DND-41 (cell line): ENCODE results near the gene SPAG16.

Experiments
- ATAC-seq: fragments of 200-7000 bp; cut with Tn5 transposase; 3 replicates; pipeline ENCODE4 v1.9.1; 2021; ENCODE audit warnings: low read depth; ENCODE audit not compliant: insufficient read depth
- DNase-seq: peaks from one replicate; pipeline ENCODE4 v3.0.0-alpha.2; 2020
- H2AFZ ChIP-seq: 2 replicates; pipeline ENCODE4 v1.6.0; 2012; ENCODE audit warnings: low read depth, low read length
- H3K27ac ChIP-seq: 2 replicates; pipeline ENCODE4 v1.5.1; 2012; ENCODE audit warnings: low read length, inconsistent platforms
- H3K27me3 ChIP-seq: fragments of 200-600 bp; sonication (generic); 2 replicates; pipeline ENCODE4 v1.6.0; 2012; ENCODE audit warnings: low read length, mild to moderate bottlenecking, inconsistent platforms; ENCODE audit not compliant: insufficient read depth, poor library complexity
- H3K36me3 ChIP-seq: 2 replicates; pipeline ENCODE4 v1.5.1; 2012; ENCODE audit warnings: low read length, inconsistent platforms; ENCODE audit not compliant: insufficient read depth
- H3K4me1 ChIP-seq: 2 replicates; pipeline ENCODE4 v1.5.1; 2012; ENCODE audit warnings: mild to moderate bottlenecking, low read length; ENCODE audit not compliant: insufficient read depth
- H3K4me2 ChIP-seq: 2 replicates; pipeline ENCODE4 v1.6.0; 2012; ENCODE audit warnings: mild to moderate bottlenecking, moderate library complexity, low read length, inconsistent platforms; ENCODE audit not compliant: insufficient read depth
- H3K4me3 ChIP-seq, 2 experiments: fragments of 200-600 bp in 1 of 2; shearing (Covaris generic) in 1 of 2; 2 replicates each; pipeline ENCODE4 v1.5.1; 2012 to 2016; ENCODE audit warnings: inconsistent platforms in 2 of 2, low read length in 2 of 2, mild to moderate bottlenecking in 2 of 2, low read depth in 1 of 2, moderate library complexity in 1 of 2
- H3K79me2 ChIP-seq: 2 replicates; pipeline ENCODE4 v1.6.0; 2012; ENCODE audit warnings: low read length, inconsistent platforms; ENCODE audit not compliant: insufficient read depth
- H3K9ac ChIP-seq: 2 replicates; pipeline ENCODE4 v1.6.0; 2012; ENCODE audit warnings: low read depth, mild to moderate bottlenecking, inconsistent platforms, low read length, moderate library complexity
- H3K9me3 ChIP-seq: 2 replicates; pipeline ENCODE4 v1.5.1; 2012; ENCODE audit warnings: low read length, moderate library complexity, mild to moderate bottlenecking, inconsistent platforms; ENCODE audit not compliant: insufficient read depth, severe bottlenecking
- H4K20me1 ChIP-seq: 2 replicates; pipeline ENCODE4 v1.6.0; 2012; ENCODE audit warnings: low read length; ENCODE audit not compliant: insufficient read depth
- CTCF ChIP-seq: IDR thresholded peaks from 2 replicates; pipeline ENCODE4 v1.5.1; 2012; ENCODE audit warnings: borderline replicate concordance, low read length, moderate library complexity, mild to moderate bottlenecking; ENCODE audit not compliant: poor library complexity, severe bottlenecking; ENCODE audit errors: extremely low read depth
- EZH2 ChIP-seq: IDR thresholded peaks from 3 replicates; pipeline ENCODE4 v1.6.1; 2012; ENCODE audit warnings: borderline replicate concordance, low read depth, mild to moderate bottlenecking, moderate library complexity, low read length, inconsistent platforms; ENCODE audit not compliant: severe bottlenecking

The SPAG16 gene

DNA sequence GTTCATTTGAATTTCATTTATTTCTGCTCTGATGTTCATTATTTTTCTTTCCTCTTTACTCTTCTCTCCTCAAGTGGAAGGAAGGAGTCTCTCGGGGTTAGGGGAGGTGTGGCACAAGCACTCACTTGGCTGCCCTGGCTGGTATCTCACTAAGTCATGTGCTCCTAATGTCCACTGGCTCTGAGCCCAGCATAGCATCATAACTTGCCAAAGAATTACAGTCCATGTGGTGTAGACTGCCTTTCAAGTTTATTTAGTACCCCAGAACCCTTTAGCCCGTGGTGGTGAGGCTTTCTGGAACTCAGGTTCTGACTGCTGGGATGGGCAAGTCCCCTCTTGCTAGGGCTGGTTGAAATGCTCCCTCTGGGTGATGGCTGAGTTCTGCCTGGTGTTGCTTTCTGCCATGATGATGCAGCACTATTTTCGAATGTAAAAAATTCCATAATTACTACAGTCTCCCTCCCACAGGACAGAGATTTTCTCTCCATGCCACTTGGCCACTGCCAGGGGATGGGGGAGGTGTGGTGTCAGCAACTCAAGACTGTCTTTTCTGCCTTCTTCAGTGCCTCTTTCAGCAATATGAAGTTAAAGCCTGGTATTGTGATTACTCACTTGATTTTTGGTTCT, 22.2 kb downstream of the SPAG16 start:
- Histone ChIP-seq H3K4me3 (no peak overlapping the region), H3K79me2 (no peaks in the 10 kb centered on the region), H4K20me1 (no peaks in the 10 kb centered on the region), H2AFZ (no peak overlapping the region), H3K36me3 (peaks cover 12% of the 10 kb centered on the region; the same call in 1 of the 2 replicates), H3K27me3 (no peaks in the 10 kb centered on the region), H3K4me2 (no peak overlapping the region), H3K9me3 (peaks cover 21% of the 10 kb centered on the region), H3K27ac (no peak overlapping the region), H3K4me1 (no peaks in the 10 kb centered on the region), H3K9ac (no peak overlapping the region)
- no peak for DNase-seq
- no peak for ATAC-seq
- TF ChIP-seq EZH2 = no peak
- no peak for TF ChIP-seq CTCF

- Histone ChIP-seq H3K79me2 (no peaks in the 10 kb centered on the region), H3K4me3 (no peak overlapping the region), H3K4me1 (no peaks in the 10 kb centered on the region), H3K9me3 (no peaks in the 10 kb centered on the region), H3K36me3 (peaks cover 3% of the 10 kb centered on the region; the same call in 1 of the 2 replicates), H3K4me2 (no peak overlapping the region), H3K27ac (no peak overlapping the region), H4K20me1 (no peaks in the 10 kb centered on the region), H3K9ac (no peak overlapping the region), H3K27me3 (no peaks in the 10 kb centered on the region), H2AFZ (no peak overlapping the region)
- DNase-seq (no peak), ATAC-seq (no peak)
- TF ChIP-seq CTCF (no peak), EZH2 (no peak)
Measured at GRCh38 chr2:213315168-213315876, 31.1 kb downstream of the SPAG16 start.

GRCh38 chr2:213316001-213316735, 31.9 kb downstream of the SPAG16 start:
- Histone ChIP-seq H3K9me3 (no peaks in the 10 kb centered on the region), H3K27ac (no peak overlapping the region), H3K4me1 (no peaks in the 10 kb centered on the region), H3K9ac (no peak overlapping the region), H3K79me2 (no peaks in the 10 kb centered on the region), H3K27me3 (no peaks in the 10 kb centered on the region), H4K20me1 (no peaks in the 10 kb centered on the region), H3K4me2 (no peak overlapping the region), H2AFZ (no peak overlapping the region), H3K36me3 (peaks cover 3% of the 10 kb centered on the region; the same call in 1 of the 2 replicates), H3K4me3 (no peak overlapping the region)
- DNase-seq (no peak), ATAC-seq (no peak)
- TF ChIP-seq CTCF (no peak), EZH2 (no peak)
